Calu3 (cell line): ENCODE results near the gene LAIR1. TPM values are rescaled to one million over a fixed set of nuclear protein-coding genes. Genes with fewer than 3 reads are reported as not detected.

ENCODE experiments used
- BruUV-seq: library from RNA; stranded (reverse); fragments of 400-500 nt; replicated peaks from 2 replicates; lab custom pipeline; 2021; lab: Mats Ljungman, UMichigan
- CTCF ChIA-PET: fragments of 300-600 bp; sonication (Branson Sonifier 250); formaldehyde crosslinking; loops from one replicate; lab custom pipeline; 2022; ENCODE audit warnings: antibody characterized with exemption; lab: Charles Lee
- DNase-seq: peaks from one replicate; pipeline ENCODE4 v3.0.0; 2022
- H3K27ac Mint-ChIP-seq: one replicate; pipeline ENCODE4 v1.8.0; 2022; ENCODE audit warnings: mixed read lengths; ENCODE audit not compliant: unreplicated experiment
- H3K27me3 Mint-ChIP-seq: one replicate; pipeline ENCODE4 v1.8.0; 2022; ENCODE audit warnings: mixed read lengths; ENCODE audit not compliant: unreplicated experiment
- H3K36me3 Mint-ChIP-seq: one replicate; pipeline ENCODE4 v1.8.0; 2022; ENCODE audit warnings: mild to moderate bottlenecking, moderate library complexity, mixed read lengths; ENCODE audit not compliant: insufficient read depth, unreplicated experiment
- H3K4me1 Mint-ChIP-seq: one replicate; pipeline ENCODE4 v1.8.0; 2022; ENCODE audit warnings: mild to moderate bottlenecking, low read depth, mixed read lengths; ENCODE audit not compliant: unreplicated experiment
- H3K4me3 Mint-ChIP-seq: one replicate; pipeline ENCODE4 v1.8.0; 2022; ENCODE audit warnings: mild to moderate bottlenecking, low read depth, moderate library complexity, mixed read lengths; ENCODE audit not compliant: unreplicated experiment
- H3K9me3 Mint-ChIP-seq: one replicate; pipeline ENCODE4 v1.8.0; 2022; ENCODE audit warnings: low read depth, mixed read lengths; ENCODE audit not compliant: unreplicated experiment
- CTCF ChIP-seq: fragments of 200-600 bp; IDR thresholded peaks from one replicate; pipeline ENCODE4 v1.8.0; 2022; ENCODE audit warnings: antibody characterized with exemption; ENCODE audit not compliant: unreplicated experiment
- intact Hi-C: fragments of 100-400 bp; cut with micrococcal nuclease; formaldehyde crosslinking; loops from one replicate; pipeline ENCODE4 v1.10.0; 2022; ENCODE audit not compliant: unreplicated experiment
- total RNA-seq: library from RNA; stranded (reverse); gene quantifications from 2 replicates; pipeline ENCODE4 v1.2.3, GENCODE V29; 2022

Gene LAIR1
- total RNA-seq, 1 experiment from 2014 or later: 0.83 TPM

GRCh38 chr19:54312436-54313377 is 52.0 kb downstream of the LAIR1 start, which contains the start of gene LILRA5:
LILRA5 (minus strand) TSS chr19:54313166; CDS start chr19:54313019, 147 bp downstream.
- no peak within 1 kb of the TSS for H3K4me3 Mint-ChIP-seq
- intact Hi-C loops: no loop called here
- BruUV-seq: no TSS peak

GRCh38 chr19:54312011-54312410 is 52.7 kb downstream of the LAIR1 start:
- Mint-ChIP-seq H3K36me3 (no peaks in the 10 kb centered on the region), H3K9me3 (no peaks in the 10 kb centered on the region), H3K27ac (no peak overlapping the region), H3K4me3 (no peak overlapping the region), H3K27me3 (peaks cover 78% of the 10 kb centered on the region), H3K4me1 (no peaks in the 10 kb centered on the region)
- no peak for TF ChIP-seq CTCF
- CTCF ChIA-PET: no interaction called here
- DNase-seq: no peak
- BruUV-seq: no TSS peak
- intact Hi-C loops: no loop called here

More at GRCh38 chr19:54312436-54313377, 52.0 kb downstream of the LAIR1 start, which contains the start of gene LILRA5:
- H3K27me3 Mint-ChIP-seq: peaks cover 78% of the 10 kb centered on the region
- no peaks in the 10 kb centered on the region for H3K36me3 Mint-ChIP-seq
- no peaks in the 10 kb centered on the region for H3K4me1 Mint-ChIP-seq
- no peak for DNase-seq
- H3K27ac Mint-ChIP-seq: no peak within 1 kb of the TSS
- H3K9me3 Mint-ChIP-seq: no peaks in the 10 kb centered on the region
- CTCF ChIA-PET: interaction anchor here (0.7 kb wide), 1 partner anchor 63 kb away, joined by 4 read pairs; no protein-coding TSS in a partner anchor
- no peak for TF ChIP-seq CTCF

GRCh38 chr19:54311486-54311885 is 53.2 kb downstream of the LAIR1 start:
- H3K27ac Mint-ChIP-seq: no peak overlapping the region
- H3K36me3 Mint-ChIP-seq: no peaks in the 10 kb centered on the region
- CTCF ChIA-PET: no interaction called here
- no peaks in the 10 kb centered on the region for H3K4me1 Mint-ChIP-seq
- H3K4me3 Mint-ChIP-seq: no peak overlapping the region
- no peak for TF ChIP-seq CTCF
- no peaks in the 10 kb centered on the region for H3K9me3 Mint-ChIP-seq
- intact Hi-C loops: no loop called here
- BruUV-seq: no TSS peak
- H3K27me3 Mint-ChIP-seq: peaks cover 78% of the 10 kb centered on the region
- no peak for DNase-seq

GRCh38 chr19:54310543-54310942 is 54.2 kb downstream of the LAIR1 start:
- CTCF ChIA-PET: no interaction called here
- no peaks in the 10 kb centered on the region for H3K36me3 Mint-ChIP-seq
- no TSS peak for BruUV-seq
- H3K4me1 Mint-ChIP-seq: no peaks in the 10 kb centered on the region
- H3K27me3 Mint-ChIP-seq: peaks cover 79% of the 10 kb centered on the region
- no peak overlapping the region for H3K27ac Mint-ChIP-seq
- no peaks in the 10 kb centered on the region for H3K9me3 Mint-ChIP-seq
- TF ChIP-seq CTCF: no peak
- intact Hi-C loops: no loop called here
- DNase-seq: no peak
- no peak overlapping the region for H3K4me3 Mint-ChIP-seq
